K562 (cell line): ENCODE data around the gene CLASP1. TPM values are rescaled to one million over a fixed set of nuclear protein-coding genes. Genes with fewer than 3 reads are reported as not detected.

ENCODE experiments used
- ATAC-seq: fragments of 200-7000 bp; cut with Tn5 transposase; 3 replicates; pipeline ENCODE4 v1.9.1; 2020; ENCODE audit warnings: moderate library complexity
- BruUV-seq: library from RNA; stranded (reverse); fragments of 400-500 nt; replicated peaks from 2 replicates; lab custom pipeline; 2021; lab: Mats Ljungman, UMichigan
- CTCF ChIA-PET: fragments of 300-600 bp; formaldehyde crosslinking; extraction: SDS; loops from one replicate; lab custom pipeline; 2021; ENCODE audit warnings: low intra/inter-chr PET ratio; lab: Yijun Ruan, JAX
- POLR2A ChIA-PET: fragments of 300-600, 350-650 bp; sonication (Branson Sonifier 250); formaldehyde crosslinking; extraction: SDS; loops from one replicate; lab custom pipeline; 2021; ENCODE audit warnings: antibody characterized with exemption, inconsistent platforms; lab: Yijun Ruan, JAX
- DNase-seq, 4 experiments: peaks; one replicate each; pipeline versions ENCODE4 v3.0.0 to v3.0.0-alpha.2; 2011 to 2018; ENCODE audit warnings: low spot score in 3 of 4, mixed read lengths in 3 of 4; ENCODE audit errors: extremely low read depth in 1 of 4
- FAIRE-seq: peaks from 2 replicates; lab custom pipeline; 2011; peaks lifted over from hg19 to GRCh38; lab: Jason Lieb, UNC
- H2AFZ ChIP-seq: 2 replicates; pipeline ENCODE4 v1.6.0; 2011; ENCODE audit warnings: low read depth, low read length, control low read depth, inconsistent platforms
- H3K27ac ChIP-seq: fragments of 200-600 bp; 3 replicates; pipeline ENCODE4 v1.8.0; 2011; ENCODE audit warnings: low read depth, mild to moderate bottlenecking, control low read depth, inconsistent platforms, low read length, moderate library complexity, mixed read lengths; ENCODE audit errors: extremely low read depth
- H3K27me3 ChIP-seq, 2 experiments: fragments of 300-600 bp in 1 of 2; 2 replicates in 1 of 2; 3 replicates in 1 of 2; pipeline versions ENCODE4 v1.6.0 to v1.8.0; 2011; ENCODE audit warnings: inconsistent platforms in 2 of 2, low read length in 2 of 2, mild to moderate bottlenecking in 1 of 2, mixed read lengths in 1 of 2, moderate library complexity in 1 of 2; ENCODE audit not compliant: control insufficient read depth in 2 of 2, insufficient read depth in 2 of 2
- H3K36me3 ChIP-seq: fragments of 300-600 bp; 3 replicates; pipeline ENCODE4 v1.8.0; 2011; ENCODE audit warnings: mild to moderate bottlenecking, low read length, inconsistent platforms; ENCODE audit not compliant: control insufficient read depth, insufficient read depth
- H3K4me1 ChIP-seq, 2 experiments: fragments of 200-600 bp in 1 of 2; replicated peaks in 1 of 2; 2 replicates in 1 of 2; 3 replicates in 1 of 2; pipeline versions ENCODE4 v1.5.1 to v1.8.0; 2011; ENCODE audit warnings: inconsistent platforms in 2 of 2, low read length in 2 of 2, mild to moderate bottlenecking in 1 of 2, mixed read lengths in 1 of 2, moderate library complexity in 1 of 2; ENCODE audit not compliant: control insufficient read depth in 2 of 2, insufficient read depth in 2 of 2
- H3K4me2 ChIP-seq: 2 replicates; pipeline ENCODE4 v1.6.1; 2011; ENCODE audit warnings: low read length, control low read depth, inconsistent platforms, mixed read lengths; ENCODE audit not compliant: insufficient read depth
- H3K4me3 ChIP-seq: fragments of 200-600 bp; sonication (generic), shearing (Covaris generic); 2 replicates; pipeline ENCODE4 v1.5.1; 2016; ENCODE audit warnings: control low read depth, inconsistent platforms
- H3K79me2 ChIP-seq: fragments of 200-600 bp; 3 replicates; pipeline ENCODE4 v1.8.0; 2011; ENCODE audit warnings: low read length, inconsistent platforms; ENCODE audit not compliant: control insufficient read depth, insufficient read depth
- H3K9ac ChIP-seq, 2 experiments: 2 replicates each; pipeline versions ENCODE4 v1.6.0 to v1.6.1; 2011; ENCODE audit warnings: low read depth in 2 of 2, low read length in 2 of 2, control low read depth in 1 of 2, inconsistent platforms in 1 of 2, mild to moderate bottlenecking in 1 of 2, mixed read lengths in 1 of 2; ENCODE audit not compliant: insufficient read depth in 1 of 2
- H3K9me1 ChIP-seq: one replicate; pipeline ENCODE4 v1.6.0; 2011; ENCODE audit warnings: inconsistent platforms, mild to moderate bottlenecking, low read length, moderate library complexity; ENCODE audit not compliant: control insufficient read depth, insufficient read depth
- H3K9me3 ChIP-seq: replicated peaks from 2 replicates; pipeline ENCODE4 v1.5.1; 2011; ENCODE audit warnings: low read depth, low read length, inconsistent platforms; ENCODE audit not compliant: control insufficient read depth, insufficient read depth
- H4K20me1 ChIP-seq: replicated peaks from 2 replicates; pipeline ENCODE4 v1.6.1; 2011; ENCODE audit warnings: low read length, inconsistent platforms, mixed read lengths; ENCODE audit not compliant: control insufficient read depth, insufficient read depth
- GATA2 ChIP-seq: sonication (generic); formaldehyde crosslinking; IDR thresholded peaks from 2 replicates; pipeline ENCODE4 v1.4.0; 2020; ENCODE audit warnings: mild to moderate bottlenecking, missing genetic modification reagents
- GATAD2A ChIP-seq: fragments of 450-650 bp; IDR thresholded peaks from 2 replicates; pipeline ENCODE4 v1.6.1; 2017
- JUNB ChIP-seq: fragments of 450-650 bp; formaldehyde crosslinking; conservative IDR thresholded peaks from 2 replicates; pipeline ENCODE4 v1.4.0; 2020; ENCODE audit warnings: mild to moderate bottlenecking
- LARP7 ChIP-seq: fragments of 450-650 bp; IDR thresholded peaks from 2 replicates; pipeline ENCODE4 v1.6.1; 2016
- NONO ChIP-seq, 2 experiments: fragments of 200-400 bp in 1 of 2; fragments of 450-650 bp in 1 of 2; formaldehyde crosslinking in 1 of 2; IDR thresholded peaks; 2 replicates each; pipeline ENCODE4 v1.6.1; 2017; ENCODE audit warnings: low read depth in 2 of 2, mild to moderate bottlenecking in 2 of 2, moderate library complexity in 2 of 2, low read length in 1 of 2
- PREB ChIP-seq: sonication (generic); formaldehyde crosslinking; IDR thresholded peaks from 2 replicates; pipeline ENCODE4 v1.8.1; 2023; ENCODE audit warnings: mild to moderate bottlenecking, missing genetic modification reagents
- TEAD4 ChIP-seq, 2 experiments: sonication (generic) in 1 of 2; formaldehyde crosslinking in 1 of 2; IDR thresholded peaks; 2 replicates each; pipeline versions ENCODE4 v1.6.1 to v1.8.0; 2012 to 2022; ENCODE audit warnings: borderline replicate concordance in 1 of 2, inconsistent platforms in 1 of 2, low read length in 1 of 2, mild to moderate bottlenecking in 1 of 2, missing genetic modification reagents in 1 of 2
- ZNF316 ChIP-seq: fragments of 450-650 bp; IDR thresholded peaks from 2 replicates; pipeline ENCODE4 v1.6.1; 2016
- ZNF408 ChIP-seq: fragments of 250-450 bp; sonication (Bioruptor Pico); IDR thresholded peaks from 2 replicates; pipeline ENCODE4 v1.4.0; 2020; ENCODE audit warnings: low read depth, mild to moderate bottlenecking, moderate library complexity
- ZNF830 ChIP-seq: fragments of 250-450 bp; sonication (Bioruptor Pico); IDR thresholded peaks from 2 replicates; pipeline ENCODE4 v1.5.0; 2021; ENCODE audit warnings: mild to moderate bottlenecking
- ZSCAN29 ChIP-seq: fragments of 450-650 bp; IDR thresholded peaks from 2 replicates; pipeline ENCODE4 v1.6.1; 2017
- WGBS: fragments of 100-300 bp; shearing (Covaris generic); methylation state at CpG from one replicate; pipeline ENCODE4 v1.1.6; 2016; ENCODE audit warnings: low coverage, mixed read lengths; ENCODE audit not compliant: insufficient coverage; ENCODE audit errors: missing lambda C conversion rate; 5-methylcytosine and 5-hydroxymethylcytosine counted together
- in situ Hi-C: fragments of 300-500 bp; cut with MboI; formaldehyde crosslinking; loops from 4 replicates; pipeline ENCODE4 v1.15.0; 2018; ENCODE audit warnings: inconsistent platforms, mixed read lengths
- intact Hi-C: fragments of 100-400 bp; cut with micrococcal nuclease; formaldehyde crosslinking; loops from 2 replicates; pipeline ENCODE4 v1.14.2; 2022
- polyA plus RNA-seq, 8 experiments: library from polyadenylated mRNA; depleted of rRNA in 4 of 8; stranded (reverse) in 5 of 8; unstranded in 3 of 8; fragments of >200 nt; fragmentation: Nextera tagmentation in 2 of 8; fragmentation: Illumina TruSeq in 1 of 8; extraction: Ambion mirVana in 2 of 8; extraction: Trizol in 1 of 8; gene quantifications; 2 replicates each; pipeline versions ENCODE4 v1.2.1 to v1.2.3, GENCODE V29; 2011 to 2014; ENCODE audit warnings: inconsistent platforms in 1 of 8, missing spikeins in 1 of 8
- total RNA-seq, 7 experiments: library from RNA; depleted of rRNA in 6 of 7; stranded (reverse); fragments of >200 nt in 6 of 7; fragmentation: Illumina TruSeq in 2 of 7; extraction: Trizol in 2 of 7; gene quantifications; 2 replicates each; pipeline versions ENCODE4 v1.2.1 to v1.2.3, GENCODE V29; 2011 to 2021; ENCODE audit warnings: low replicate concordance in 1 of 7
- TF ChIP-seq, protein P1 (sequence below): fragments of 200-600 bp; sonication (generic); IDR thresholded peaks from one replicate; pipeline ENCODE4 v1.6.1; 2012; ENCODE audit warnings: mild to moderate bottlenecking, low read depth, low read length, inconsistent platforms

Gene CLASP1
- total and polyA plus RNA-seq, 9 of the 15 experiments (the other 6 are each of a cell fraction or from before 2014, with no cell fraction given): 1.7 to 40.3 (median 20.7) TPM

DNA sequence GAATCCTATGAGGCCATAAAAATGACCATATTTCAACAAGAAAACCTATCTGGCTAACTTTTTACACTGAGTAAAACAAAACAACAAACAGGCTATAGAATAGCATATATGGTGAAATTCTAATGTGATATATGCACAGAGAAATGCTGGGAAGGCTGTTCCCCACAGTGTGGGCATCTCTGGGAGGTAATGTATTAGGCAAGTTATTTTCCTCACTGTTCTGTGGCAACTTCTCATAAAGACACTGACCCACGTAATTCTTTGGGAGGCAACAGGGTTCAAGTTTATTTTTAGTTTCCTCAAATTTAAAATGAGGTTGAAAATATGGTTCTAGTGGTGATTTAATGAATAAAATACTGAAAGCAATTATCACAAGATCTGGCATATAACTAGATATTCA lies 71.9 kb downstream of the CLASP1 start:
- in situ Hi-C loops: no loop called here
- POLR2A ChIA-PET: interaction anchor here (0.6 kb wide), 1 partner anchor 44 kb away, joined by 4 read pairs; no protein-coding TSS in a partner anchor
- Histone ChIP-seq H3K79me2 (peaks cover 25% of the 10 kb centered on the region), H3K27me3 (no peaks in the 10 kb centered on the region), H3K27ac (no peak overlapping the region), H2AFZ (no peak overlapping the region), H3K36me3 (no peaks in the 10 kb centered on the region), H4K20me1 (no peaks in the 10 kb centered on the region), H3K9me1 (no peaks in the 10 kb centered on the region), H3K9ac (no peak overlapping the region), H3K4me3 (no peak overlapping the region), H3K9me3 (no peaks in the 10 kb centered on the region), H3K4me2 (no peak overlapping the region), H3K4me1 (peaks cover 0 to 5% of the 10 kb centered on the region in 2 experiments; a peak in 3 of 5 replicates)
- intact Hi-C loops: no loop called here
- no peak for DNase-seq
- no peak for ATAC-seq
- no TSS peak for BruUV-seq
- CTCF ChIA-PET: no interaction called here
- no peak for FAIRE-seq
- WGBS: 63% methylated on average over 1 of the region's 1 CpG
- TF ChIP-seq ZNF830 (CRISPR knock-in tag) (no peak), GATAD2A (no peak), ZSCAN29 (no peak), NONO (IDR thresholded peaks at IDR 0.05; ENCODE audit: low read depth in 2 of 2, low read length in 1 of 2) (no peak), JUNB (CRISPR knock-in tag) (no peak), GATA2 (CRISPR knock-in tag) (no peak), ZNF408 (CRISPR knock-in tag) (no peak), PREB (no peak), TEAD4 (IDR thresholded peaks at IDR 0.05; ENCODE audit: low read length) (no peak), TEAD4 (CRISPR knock-in tag; IDR thresholded peaks at IDR 0.05; ENCODE audit: borderline replicate concordance) (no peak), LARP7 (no peak), ZNF316 (no peak)
- TF ChIP-seq, protein P1, sequence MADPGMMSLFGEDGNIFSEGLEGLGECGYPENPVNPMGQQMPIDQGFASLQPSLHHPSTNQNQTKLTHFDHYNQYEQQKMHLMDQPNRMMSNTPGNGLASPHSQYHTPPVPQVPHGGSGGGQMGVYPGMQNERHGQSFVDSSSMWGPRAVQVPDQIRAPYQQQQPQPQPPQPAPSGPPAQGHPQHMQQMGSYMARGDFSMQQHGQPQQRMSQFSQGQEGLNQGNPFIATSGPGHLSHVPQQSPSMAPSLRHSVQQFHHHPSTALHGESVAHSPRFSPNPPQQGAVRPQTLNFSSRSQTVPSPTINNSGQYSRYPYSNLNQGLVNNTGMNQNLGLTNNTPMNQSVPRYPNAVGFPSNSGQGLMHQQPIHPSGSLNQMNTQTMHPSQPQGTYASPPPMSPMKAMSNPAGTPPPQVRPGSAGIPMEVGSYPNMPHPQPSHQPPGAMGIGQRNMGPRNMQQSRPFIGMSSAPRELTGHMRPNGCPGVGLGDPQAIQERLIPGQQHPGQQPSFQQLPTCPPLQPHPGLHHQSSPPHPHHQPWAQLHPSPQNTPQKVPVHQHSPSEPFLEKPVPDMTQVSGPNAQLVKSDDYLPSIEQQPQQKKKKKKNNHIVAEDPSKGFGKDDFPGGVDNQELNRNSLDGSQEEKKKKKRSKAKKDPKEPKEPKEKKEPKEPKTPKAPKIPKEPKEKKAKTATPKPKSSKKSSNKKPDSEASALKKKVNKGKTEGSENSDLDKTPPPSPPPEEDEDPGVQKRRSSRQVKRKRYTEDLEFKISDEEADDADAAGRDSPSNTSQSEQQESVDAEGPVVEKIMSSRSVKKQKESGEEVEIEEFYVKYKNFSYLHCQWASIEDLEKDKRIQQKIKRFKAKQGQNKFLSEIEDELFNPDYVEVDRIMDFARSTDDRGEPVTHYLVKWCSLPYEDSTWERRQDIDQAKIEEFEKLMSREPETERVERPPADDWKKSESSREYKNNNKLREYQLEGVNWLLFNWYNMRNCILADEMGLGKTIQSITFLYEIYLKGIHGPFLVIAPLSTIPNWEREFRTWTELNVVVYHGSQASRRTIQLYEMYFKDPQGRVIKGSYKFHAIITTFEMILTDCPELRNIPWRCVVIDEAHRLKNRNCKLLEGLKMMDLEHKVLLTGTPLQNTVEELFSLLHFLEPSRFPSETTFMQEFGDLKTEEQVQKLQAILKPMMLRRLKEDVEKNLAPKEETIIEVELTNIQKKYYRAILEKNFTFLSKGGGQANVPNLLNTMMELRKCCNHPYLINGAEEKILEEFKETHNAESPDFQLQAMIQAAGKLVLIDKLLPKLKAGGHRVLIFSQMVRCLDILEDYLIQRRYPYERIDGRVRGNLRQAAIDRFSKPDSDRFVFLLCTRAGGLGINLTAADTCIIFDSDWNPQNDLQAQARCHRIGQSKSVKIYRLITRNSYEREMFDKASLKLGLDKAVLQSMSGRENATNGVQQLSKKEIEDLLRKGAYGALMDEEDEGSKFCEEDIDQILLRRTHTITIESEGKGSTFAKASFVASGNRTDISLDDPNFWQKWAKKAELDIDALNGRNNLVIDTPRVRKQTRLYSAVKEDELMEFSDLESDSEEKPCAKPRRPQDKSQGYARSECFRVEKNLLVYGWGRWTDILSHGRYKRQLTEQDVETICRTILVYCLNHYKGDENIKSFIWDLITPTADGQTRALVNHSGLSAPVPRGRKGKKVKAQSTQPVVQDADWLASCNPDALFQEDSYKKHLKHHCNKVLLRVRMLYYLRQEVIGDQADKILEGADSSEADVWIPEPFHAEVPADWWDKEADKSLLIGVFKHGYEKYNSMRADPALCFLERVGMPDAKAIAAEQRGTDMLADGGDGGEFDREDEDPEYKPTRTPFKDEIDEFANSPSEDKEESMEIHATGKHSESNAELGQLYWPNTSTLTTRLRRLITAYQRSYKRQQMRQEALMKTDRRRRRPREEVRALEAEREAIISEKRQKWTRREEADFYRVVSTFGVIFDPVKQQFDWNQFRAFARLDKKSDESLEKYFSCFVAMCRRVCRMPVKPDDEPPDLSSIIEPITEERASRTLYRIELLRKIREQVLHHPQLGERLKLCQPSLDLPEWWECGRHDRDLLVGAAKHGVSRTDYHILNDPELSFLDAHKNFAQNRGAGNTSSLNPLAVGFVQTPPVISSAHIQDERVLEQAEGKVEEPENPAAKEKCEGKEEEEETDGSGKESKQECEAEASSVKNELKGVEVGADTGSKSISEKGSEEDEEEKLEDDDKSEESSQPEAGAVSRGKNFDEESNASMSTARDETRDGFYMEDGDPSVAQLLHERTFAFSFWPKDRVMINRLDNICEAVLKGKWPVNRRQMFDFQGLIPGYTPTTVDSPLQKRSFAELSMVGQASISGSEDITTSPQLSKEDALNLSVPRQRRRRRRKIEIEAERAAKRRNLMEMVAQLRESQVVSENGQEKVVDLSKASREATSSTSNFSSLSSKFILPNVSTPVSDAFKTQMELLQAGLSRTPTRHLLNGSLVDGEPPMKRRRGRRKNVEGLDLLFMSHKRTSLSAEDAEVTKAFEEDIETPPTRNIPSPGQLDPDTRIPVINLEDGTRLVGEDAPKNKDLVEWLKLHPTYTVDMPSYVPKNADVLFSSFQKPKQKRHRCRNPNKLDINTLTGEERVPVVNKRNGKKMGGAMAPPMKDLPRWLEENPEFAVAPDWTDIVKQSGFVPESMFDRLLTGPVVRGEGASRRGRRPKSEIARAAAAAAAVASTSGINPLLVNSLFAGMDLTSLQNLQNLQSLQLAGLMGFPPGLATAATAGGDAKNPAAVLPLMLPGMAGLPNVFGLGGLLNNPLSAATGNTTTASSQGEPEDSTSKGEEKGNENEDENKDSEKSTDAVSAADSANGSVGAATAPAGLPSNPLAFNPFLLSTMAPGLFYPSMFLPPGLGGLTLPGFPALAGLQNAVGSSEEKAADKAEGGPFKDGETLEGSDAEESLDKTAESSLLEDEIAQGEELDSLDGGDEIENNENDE: no peak
